GM12891 (cell line): ENCODE measurements around the gene RAPGEF4.
A peak's percentile ranks its signal among the peaks of the same experiment; 100 is the strongest.

ENCODE experiments used
- POLR2A ChIP-seq: IDR thresholded peaks from 2 replicates; pipeline ENCODE4 v1.6.1; 2011; ENCODE audit warnings: low read depth, low read length, control low read depth
- POLR2AphosphoS5 ChIP-seq: IDR thresholded peaks from 2 replicates; pipeline ENCODE4 v1.6.1; 2011; ENCODE audit warnings: low read depth, low read length, control low read depth
- POU2F2 ChIP-seq: IDR thresholded peaks from 2 replicates; pipeline ENCODE4 v1.6.1; 2011; ENCODE audit warnings: low read depth, mild to moderate bottlenecking, control low read depth, low read length, moderate library complexity
- SPI1 ChIP-seq: IDR thresholded peaks from 2 replicates; pipeline ENCODE4 v1.6.1; 2011; ENCODE audit warnings: low read depth, low read length, control low read depth
- TAF1 ChIP-seq: IDR thresholded peaks from 2 replicates; pipeline ENCODE4 v1.6.1; 2011; ENCODE audit warnings: low read depth, low read length, control low read depth

- TF ChIP-seq TAF1 = no peak
- no peak for TF ChIP-seq POLR2AphosphoS5
- no peak for TF ChIP-seq POLR2A
- 0 out of 2 replicates have a peak, but pooled peaks have one; percentile 3 for TF ChIP-seq SPI1
- TF ChIP-seq POU2F2 = no peak
These were observed 250.4 kb downstream of the RAPGEF4 start for GRCh38 chr2:172986040-172986439.
